ENCODE measurements around the gene HDDC2.

HDDC2 gene

GRCh38 chr6:125268765-125269164 lies 33.0 kb downstream of the HDDC2 start:
- DNase-seq, result no peak

DNA sequence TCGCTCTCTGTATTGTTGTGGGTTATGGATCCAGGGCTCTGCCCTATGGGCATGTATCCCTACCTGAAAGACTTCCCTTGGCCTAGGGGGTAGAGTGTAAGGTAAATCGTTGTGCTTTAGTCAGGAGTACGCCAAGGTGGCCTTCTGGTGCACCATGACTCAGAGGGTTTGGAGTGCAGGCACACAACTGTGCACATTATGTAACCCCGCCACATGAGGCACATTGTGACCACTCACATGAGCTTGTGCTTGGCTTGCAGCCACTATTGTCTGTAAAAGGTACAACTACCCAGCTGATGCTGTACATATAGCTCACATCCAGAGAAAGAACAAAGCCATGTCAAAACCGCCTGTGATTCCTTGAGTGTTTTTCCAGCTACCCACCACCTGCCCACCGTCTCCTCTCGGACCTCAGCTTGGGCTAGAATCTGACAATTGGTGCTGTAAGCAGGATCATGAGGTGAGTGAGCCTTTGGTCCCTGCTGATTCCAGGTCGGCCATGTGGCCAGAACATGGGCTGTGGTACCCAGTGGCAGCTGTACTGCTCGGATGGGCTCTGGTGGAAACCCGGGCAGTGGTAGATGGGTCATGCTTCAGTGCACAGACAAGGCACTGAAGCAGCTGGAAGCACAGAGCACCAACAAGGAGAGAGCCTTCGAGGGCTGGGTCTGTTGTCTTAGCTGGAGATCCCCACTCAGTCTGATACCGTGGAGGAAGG lies 33.8 kb downstream of the HDDC2 start:
- DNase-seq, result no peak

GRCh38 chr6:125264476-125264875 lies 37.3 kb downstream of the HDDC2 start:
- no peak for DNase-seq

DNA sequence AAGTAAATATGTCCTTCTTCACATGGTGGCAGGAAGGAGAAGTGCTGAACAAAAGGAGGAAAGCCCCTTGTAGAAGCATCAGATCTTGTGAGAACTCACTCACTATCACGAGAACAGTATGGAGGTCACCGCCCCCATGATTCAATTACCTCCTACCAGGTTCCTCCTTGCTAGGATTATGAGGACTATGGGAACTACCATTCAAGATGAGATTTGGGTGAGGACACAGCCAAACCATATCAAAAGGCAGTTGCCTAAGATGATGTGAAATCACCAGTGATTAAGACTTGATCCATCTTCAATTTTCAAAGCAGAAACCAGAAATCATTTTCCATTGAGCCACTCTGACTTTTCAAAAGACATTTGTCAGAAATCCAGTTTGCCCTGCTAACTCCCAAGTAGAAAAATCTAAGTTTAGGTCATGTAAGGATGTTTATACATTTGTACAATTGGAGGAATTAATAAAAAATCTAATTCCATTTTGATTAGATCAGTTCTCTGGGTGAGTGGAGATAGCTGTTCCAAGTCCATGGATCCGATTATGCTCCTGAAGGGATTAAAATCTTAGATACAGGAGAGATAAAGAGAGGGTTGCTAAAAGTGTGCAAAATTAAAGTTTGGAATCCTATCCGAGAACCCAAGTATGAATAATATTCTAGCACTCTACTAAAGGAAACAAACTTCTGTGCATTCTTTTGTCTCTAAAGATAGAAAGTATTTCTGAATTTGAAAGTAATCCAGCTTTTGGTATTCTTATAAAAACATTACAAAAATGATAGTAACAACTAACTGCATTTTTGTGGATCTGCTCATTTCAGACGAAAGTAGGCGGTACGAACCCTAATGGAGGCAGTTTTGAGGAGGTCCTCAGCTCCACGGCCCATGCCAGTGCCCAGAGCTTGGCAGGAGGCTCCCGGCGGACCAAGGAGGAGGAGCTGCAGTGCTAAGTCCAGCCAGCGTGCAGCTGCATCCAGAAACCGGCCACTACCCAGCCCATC lies 39.5 kb downstream of the HDDC2 start:
- DNase-seq, result no peak

- DNase-seq, result no peak
Observed at GRCh38 chr6:125259354-125259736, 42.4 kb downstream of the HDDC2 start.

GRCh38 chr6:125258651-125259353 lies 43.0 kb downstream of the HDDC2 start:
- no peak for DNase-seq

DNA sequence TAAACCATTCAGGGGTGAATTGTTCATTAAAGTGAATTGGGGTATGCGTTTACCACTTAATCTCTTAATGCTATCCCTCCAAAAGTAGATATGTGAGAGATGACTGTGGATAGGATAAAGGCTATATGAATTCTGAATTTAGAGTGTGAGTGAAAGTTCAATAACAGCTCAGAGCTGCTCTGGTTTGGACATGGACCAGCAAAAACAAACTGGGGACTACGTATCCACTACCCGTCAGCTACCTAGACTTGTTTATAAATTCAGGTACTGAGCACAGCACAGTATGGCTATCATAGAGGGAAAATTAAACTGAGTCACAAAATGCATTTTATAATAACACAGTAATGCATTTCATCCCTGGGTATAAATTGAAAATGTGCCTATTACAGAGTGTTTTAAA lies 44.4 kb downstream of the HDDC2 start:
- no peak for DNase-seq

GRCh38 chr6:125255201-125255600 lies 46.6 kb downstream of the HDDC2 start:
- DNase-seq, result no peak

GRCh38 chr6:125254321-125254720 lies 47.4 kb downstream of the HDDC2 start:
- no peak for DNase-seq

GRCh38 chr6:125253881-125254280 lies 47.9 kb downstream of the HDDC2 start:
- DNase-seq, result no peak

DNA sequence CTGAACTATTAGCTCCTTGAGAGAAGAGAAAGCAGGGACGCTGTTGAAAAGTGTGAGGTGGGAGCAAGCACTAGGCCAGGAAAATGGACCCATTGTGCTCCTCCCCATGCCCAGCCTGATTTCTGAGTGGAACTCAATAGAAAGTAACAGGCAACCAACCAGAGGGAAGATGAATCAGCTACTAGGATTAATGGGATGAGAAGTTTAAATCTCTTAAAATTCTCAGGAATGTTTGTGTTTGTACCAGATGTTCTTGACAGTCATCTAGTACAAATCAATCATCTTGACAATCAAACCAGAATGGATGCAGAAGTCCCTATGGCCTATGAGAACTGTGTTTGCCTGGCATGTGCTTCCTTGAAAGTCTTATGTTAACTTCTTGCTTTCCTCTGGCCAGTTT lies 48.9 kb downstream of the HDDC2 start:
- DNase-seq, result no peak

- DNase-seq, result no peak
Observed at GRCh38 chr6:125251516-125252220, 50.1 kb downstream of the HDDC2 start.

GRCh38 chr6:125250511-125250910 lies 51.3 kb downstream of the HDDC2 start:
- no peak for DNase-seq

- DNase-seq, result no peak
Observed at GRCh38 chr6:125248136-125248535, 53.6 kb downstream of the HDDC2 start.

GRCh38 chr6:125246566-125246965 lies 55.2 kb downstream of the HDDC2 start:
- no peak for DNase-seq

DNA sequence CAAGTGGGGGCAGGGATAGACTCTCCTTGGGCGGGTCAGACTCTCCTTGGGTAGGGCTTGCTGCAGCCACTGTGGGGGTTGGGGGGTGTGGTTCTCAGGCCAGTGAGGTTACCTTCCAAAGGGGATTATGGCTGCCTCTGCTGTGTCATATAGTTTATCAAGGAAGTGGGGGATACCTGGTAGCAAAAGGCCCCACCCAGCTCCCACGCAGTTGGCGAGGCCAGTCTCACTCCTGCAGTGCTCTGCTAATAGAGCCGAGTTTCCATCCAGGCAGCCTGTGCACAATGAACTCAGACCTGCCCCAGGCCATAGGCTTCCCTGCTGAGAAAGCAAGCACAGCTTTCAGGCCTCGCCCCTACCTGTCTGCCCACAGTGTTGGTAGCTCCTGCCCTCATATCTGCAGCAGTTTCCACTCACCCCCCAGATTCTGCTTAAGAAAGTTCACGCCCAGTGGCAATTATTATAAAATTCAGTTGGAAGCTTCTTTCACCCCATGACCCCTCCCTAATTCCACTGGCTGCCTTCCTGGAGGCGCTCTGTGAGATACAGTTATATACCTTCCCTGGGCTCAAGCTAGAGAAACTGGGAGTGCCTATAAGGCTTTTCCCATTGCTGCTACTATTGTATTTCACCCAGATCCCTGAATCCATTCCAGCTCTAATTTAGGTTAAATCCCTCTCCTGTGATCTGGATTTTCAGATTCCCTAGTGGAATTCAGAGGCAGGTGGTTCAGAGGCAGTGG lies 56.1 kb downstream of the HDDC2 start:
- peak; percentile 82 for DNase-seq

DNA sequence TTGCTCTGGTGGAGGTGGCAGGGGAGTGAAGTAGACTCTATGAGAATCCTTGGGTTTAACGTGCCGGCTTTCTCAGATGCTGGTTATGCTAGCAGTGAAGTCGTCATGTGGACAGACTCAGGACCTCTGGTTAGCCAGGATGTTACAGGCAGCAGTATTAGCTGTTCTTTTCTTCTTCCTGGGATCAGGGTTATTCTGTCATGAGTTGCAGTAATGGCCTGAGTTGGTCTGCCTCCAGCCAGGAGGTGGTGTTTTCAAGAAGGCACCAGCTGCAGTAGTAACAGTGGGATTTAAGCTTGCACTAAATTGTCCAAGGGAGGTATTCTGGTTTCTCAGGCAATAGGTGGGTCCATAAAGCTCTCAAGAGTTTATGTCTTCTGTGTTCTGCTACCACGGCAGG lies 56.7 kb downstream of the HDDC2 start:
- no peak for DNase-seq

- no peak for DNase-seq
Observed at GRCh38 chr6:125237764-125238163, 64.0 kb downstream of the HDDC2 start.

GRCh38 chr6:125236536-125237327 lies 65.0 kb downstream of the HDDC2 start:
- DNase-seq, result no peak

GRCh38 chr6:125233202-125233601 lies 68.6 kb downstream of the HDDC2 start:
- no peak for DNase-seq

GRCh38 chr6:125232466-125232865 lies 69.3 kb downstream of the HDDC2 start:
- no peak for DNase-seq

Data from islet precursor cell (in vitro differentiated cells).